OCI-LY3 (cell line): Measurements from ENCODE around the gene KAZN.

Source experiments
- CTCF ChIP-seq: fragments of 200-600, 300-600 bp; sonication (generic); IDR thresholded peaks from 2 replicates; pipeline ENCODE4 v1.5.1; 2014; ENCODE audit warnings: antibody characterized with exemption, low read length, low read depth
- EZH2phosphoT487 ChIP-seq: fragments of 200-600 bp; shearing (Covaris generic); IDR thresholded peaks from 2 replicates; pipeline ENCODE4 v1.6.1; 2018; ENCODE audit warnings: antibody characterized with exemption, mixed run types, low read depth

- TF ChIP-seq CTCF, result no peak
- no peak for TF ChIP-seq EZH2phosphoT487
Observed at GRCh38 chr1:14826731-14827326, 228.3 kb downstream of the KAZN start.
